Measurements from ENCODE around the gene OBSCN. TPM values are rescaled to one million over a fixed set of nuclear protein-coding genes. Genes with fewer than 3 reads are reported as not detected.

The OBSCN gene
- total and polyA plus RNA-seq, 2 of the 13 experiments (the other 11 are each of a cell fraction or from before 2014, with no cell fraction given) = 0.20 TPM

DNA sequence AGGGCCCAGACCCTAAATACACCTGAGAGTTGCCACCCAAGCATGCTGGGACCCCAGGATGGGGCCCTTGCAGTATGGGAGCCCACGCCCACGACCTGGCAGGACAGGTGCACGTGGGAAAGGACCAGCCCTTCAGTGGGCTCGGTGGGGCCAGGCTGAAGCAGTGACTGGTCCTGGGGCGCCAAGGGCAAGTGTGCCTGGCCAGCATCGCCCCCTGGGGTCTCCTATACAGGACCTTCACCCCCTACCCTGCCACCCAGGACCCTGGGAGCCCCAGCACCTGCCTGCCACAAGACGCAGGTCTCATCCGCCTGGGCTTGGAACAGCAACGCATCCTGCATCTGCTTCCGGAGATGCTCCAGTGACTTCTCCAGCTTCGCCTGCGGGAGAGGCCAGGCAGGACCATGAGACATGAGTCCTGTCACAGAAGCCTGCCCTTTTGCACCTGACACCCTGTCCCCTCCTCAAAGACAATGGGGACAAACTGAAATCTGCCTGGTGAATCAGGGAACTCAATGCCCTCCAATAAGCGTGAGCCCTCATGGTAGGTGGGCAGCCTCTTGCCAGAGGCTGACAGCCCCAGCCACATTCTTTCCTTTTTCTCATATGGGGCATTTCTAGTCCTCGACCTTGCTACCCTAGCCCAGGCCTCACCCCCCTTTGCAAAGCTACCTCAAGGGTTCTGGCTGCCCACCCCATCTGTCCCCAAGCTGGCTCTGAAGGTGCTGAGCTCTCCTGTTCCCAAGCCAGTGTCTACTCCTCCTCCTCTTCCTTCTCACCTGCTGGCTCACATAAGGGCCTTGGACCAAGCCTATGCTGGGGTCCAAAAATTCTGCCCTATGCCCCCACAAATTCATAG lies 194.2 kb downstream of the OBSCN start:
- intact Hi-C loops (cut with micrococcal nuclease; ENCODE audit: unreplicated experiment) (no loop called here), in situ Hi-C loops (cut with HindIII; ENCODE audit: extremely low pct_ligation_motif_present, low pct_unique_long_range_greater_than_20kb) (no loop called here)
- no peaks in the 10 kb centered on the region; a peak in 1 of 5 replicates for H3K27me3 ChIP-seq (ENCODE audit: control insufficient read depth in 1 of 2, insufficient read depth in 2 of 2, low read length in 2 of 2)
- peaks cover 18 to 46% of the 10 kb centered on the region in 2 experiments for H3K36me3 ChIP-seq (replicated peaks in 1 of 2; ENCODE audit: control insufficient read depth in 1 of 2, insufficient read depth in 2 of 2, low read length in 2 of 2)
- H2AFZ ChIP-seq (ENCODE audit: low read length) = no peak overlapping the region
- no peak for TF ChIP-seq ATF7-NPFF (CRISPR knock-in tag; IDR thresholded peaks at IDR 0.05; ENCODE audit: low read depth)
- TF ChIP-seq ZNF101 (CRISPR knock-in tag; IDR thresholded peaks at IDR 0.05; ENCODE audit: borderline replicate concordance, low read depth) = no peak
- TF ChIP-seq AGO2 (optimal IDR thresholded peaks at IDR 0.05; ENCODE audit: low read depth, low read length) = peak; percentile 70
- peaks cover 32% of the 10 kb centered on the region for H3K4me1 ChIP-seq (ENCODE audit: insufficient read depth, low read length)
- no TSS peak for BruUV-seq (replicated peaks)
- ATAC-seq = no peak
- no peak overlapping the region for H3K4me2 ChIP-seq (ENCODE audit: low read depth, low read length)
- ChIA-PET POLR2A (interaction anchor here (1.5 kb wide), 1 partner anchor 9 kb away, joined by 3 read pairs; no protein-coding TSS in a partner anchor), CTCF (ENCODE audit: low intra/inter-chr PET ratio, low total read pairs) (no interaction called here)
- no peak for FAIRE-seq
- H3K27ac ChIP-seq (ENCODE audit: extremely low read length, insufficient read depth, low read length) = no peak overlapping the region
- DNase-seq (ENCODE audit: low spot score) = no peak
- H3K4me3 ChIP-seq (replicated peaks in 1 of 3; ENCODE audit: insufficient read depth in 1 of 3, low read depth in 2 of 3, low read length in 3 of 3) = no peak overlapping the region
- H3K9me3 ChIP-seq (ENCODE audit: low read length) = no peaks in the 10 kb centered on the region
- peaks cover 31% of the 10 kb centered on the region for H4K20me1 ChIP-seq (ENCODE audit: insufficient read depth, low read length)
- H3K9ac ChIP-seq (ENCODE audit: insufficient read depth, low read depth, low read length) = no peak overlapping the region
- WGBS (ENCODE audit: low lambda C conversion rate) = 92% methylated on average over 5 of the region's 14 CpGs
- peaks cover 36% of the 10 kb centered on the region for H3K79me2 ChIP-seq (ENCODE audit: insufficient read depth, low read length)

DNA sequence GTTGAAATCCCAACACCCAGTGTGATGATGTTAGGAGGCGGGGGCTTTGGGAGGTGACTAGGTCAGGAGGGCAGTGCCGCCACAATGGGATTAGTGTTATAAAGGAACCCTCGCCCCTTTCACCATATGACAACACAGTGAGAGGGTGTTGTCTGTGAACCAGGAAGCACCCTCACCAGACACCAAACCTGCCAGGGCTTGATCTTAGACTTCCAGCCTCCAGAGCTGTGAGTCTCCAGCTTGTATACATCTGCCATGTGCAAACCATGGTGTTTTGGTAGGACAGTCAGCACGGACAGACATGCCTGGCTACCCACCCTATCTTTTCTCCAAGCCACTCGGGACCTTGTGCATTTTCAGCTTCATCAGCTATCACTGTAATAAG lies 194.8 kb downstream of the OBSCN start:
- ChIA-PET POLR2A (interaction anchor here (1.5 kb wide), 1 partner anchor 9 kb away, joined by 3 read pairs; no protein-coding TSS in a partner anchor), CTCF (ENCODE audit: low intra/inter-chr PET ratio, low total read pairs) (no interaction called here)
- BruUV-seq (replicated peaks) = no TSS peak
- no peak for DNase-seq (ENCODE audit: low spot score)
- peaks cover 37% of the 10 kb centered on the region for H3K4me1 ChIP-seq (ENCODE audit: insufficient read depth, low read length)
- intact Hi-C loops (cut with micrococcal nuclease; ENCODE audit: unreplicated experiment) (no loop called here), in situ Hi-C loops (cut with HindIII; ENCODE audit: extremely low pct_ligation_motif_present, low pct_unique_long_range_greater_than_20kb) (no loop called here)
- H3K27me3 ChIP-seq (ENCODE audit: control insufficient read depth in 1 of 2, insufficient read depth in 2 of 2, low read length in 2 of 2) = no peaks in the 10 kb centered on the region; a peak in 1 of 5 replicates
- no peak for FAIRE-seq
- peak overlapping the region; percentile 12; the same call in 1 of the 2 replicates for H3K4me2 ChIP-seq (ENCODE audit: low read depth, low read length)
- ATAC-seq = no peak
- no peak for TF ChIP-seq MAFG (CRISPR knock-in tag; IDR thresholded peaks at IDR 0.05)
- TF ChIP-seq ZNF441 (CRISPR knock-in tag; IDR thresholded peaks at IDR 0.05; ENCODE audit: borderline replicate concordance) = no peak
- TF ChIP-seq SP4 (CRISPR knock-in tag; IDR thresholded peaks at IDR 0.05) = 0 out of 2 replicates have a peak, but pooled peaks have one; percentile 23
- H2AFZ ChIP-seq (ENCODE audit: low read length) = no peak overlapping the region
- H3K79me2 ChIP-seq (ENCODE audit: insufficient read depth, low read length) = peaks cover 36% of the 10 kb centered on the region
- H3K27ac ChIP-seq (ENCODE audit: extremely low read length, insufficient read depth, low read length) = no peak overlapping the region
- peaks cover 31% of the 10 kb centered on the region for H4K20me1 ChIP-seq (ENCODE audit: insufficient read depth, low read length)
- 93% methylated on average over 5 of the region's 5 CpGs for WGBS (ENCODE audit: low lambda C conversion rate)
- H3K9me3 ChIP-seq (ENCODE audit: low read length) = no peaks in the 10 kb centered on the region
- H3K4me3 ChIP-seq (replicated peaks in 1 of 3; ENCODE audit: insufficient read depth in 1 of 3, low read depth in 2 of 3, low read length in 3 of 3) = no peak overlapping the region
- H3K36me3 ChIP-seq (replicated peaks in 1 of 2; ENCODE audit: control insufficient read depth in 1 of 2, insufficient read depth in 2 of 2, low read length in 2 of 2) = peaks cover 17 to 41% of the 10 kb centered on the region in 2 experiments
- no peak overlapping the region for H3K9ac ChIP-seq (ENCODE audit: insufficient read depth, low read depth, low read length)
